SK-N-SH (cell line): ENCODE results near the gene MEG3.

ENCODE experiments used
- CTCF ChIP-seq: fragments of 200-600 bp; sonication (generic); IDR thresholded peaks from 2 replicates; pipeline ENCODE4 v1.6.1; 2017; ENCODE audit warnings: antibody characterized with exemption, mild to moderate bottlenecking, moderate library complexity
- EP300 ChIP-seq, 2 experiments: IDR thresholded peaks; 2 replicates each; pipeline versions ENCODE4 v1.4.0 to v1.6.1; 2012; ENCODE audit warnings: borderline replicate concordance in 1 of 2, low read depth in 1 of 2, low read length in 1 of 2
- GABPA ChIP-seq: IDR thresholded peaks from 2 replicates; pipeline ENCODE4 v1.4.0; 2012; ENCODE audit warnings: low read depth, mild to moderate bottlenecking
- GATA2 ChIP-seq: sonication (generic); formaldehyde crosslinking; IDR thresholded peaks from 2 replicates; pipeline ENCODE4 v1.5.0; 2020; ENCODE audit warnings: mild to moderate bottlenecking, missing genetic modification reagents
- POLR2AphosphoS5 ChIP-seq: IDR thresholded peaks from 2 replicates; pipeline ENCODE4 v1.6.1; 2012; ENCODE audit warnings: low read depth, low read length
- TAF1 ChIP-seq: IDR thresholded peaks from 2 replicates; pipeline ENCODE4 v1.6.1; 2012; ENCODE audit warnings: low read depth, mild to moderate bottlenecking, low read length, moderate library complexity, borderline replicate concordance
- TF ChIP-seq, protein P1 (sequence below): fragments of 150-350 bp; IDR thresholded peaks from 2 replicates; pipeline ENCODE4 v1.6.1; 2016; ENCODE audit warnings: mild to moderate bottlenecking, low read depth, low read length
- TF ChIP-seq, protein P2 (sequence below): IDR thresholded peaks from 2 replicates; pipeline ENCODE4 v1.4.0; 2012; ENCODE audit warnings: low read depth

DNA sequence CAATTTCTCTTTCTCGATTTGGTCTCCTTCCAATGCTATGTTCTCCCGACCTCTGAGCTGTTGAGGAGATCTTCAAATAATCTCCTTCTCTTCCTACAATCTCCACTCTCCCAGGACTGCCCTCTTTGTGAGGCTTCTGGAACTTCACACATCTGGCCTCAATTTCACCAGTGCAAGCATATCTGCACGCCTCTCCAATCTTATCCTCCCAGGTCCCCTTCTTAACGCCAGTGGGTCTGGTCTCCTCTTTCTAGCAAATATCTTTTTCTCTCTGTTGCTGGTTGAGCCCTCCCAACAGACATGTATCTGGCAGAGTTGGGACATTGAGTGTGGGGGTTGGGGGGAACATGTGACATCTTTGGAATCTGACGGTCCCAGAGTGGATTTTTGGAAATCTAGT lies 59.7 kb downstream of the MEG3 start:
- TF ChIP-seq CTCF (no peak), TAF1 (no peak), EP300 (IDR thresholded peaks at IDR 0.05; ENCODE audit: borderline replicate concordance in 1 of 2, low read depth in 1 of 2, low read length in 1 of 2) (no peak), POLR2AphosphoS5 (no peak), GABPA (no peak), GATA2 (CRISPR knock-in tag) (no peak)
- TF ChIP-seq, protein P1, sequence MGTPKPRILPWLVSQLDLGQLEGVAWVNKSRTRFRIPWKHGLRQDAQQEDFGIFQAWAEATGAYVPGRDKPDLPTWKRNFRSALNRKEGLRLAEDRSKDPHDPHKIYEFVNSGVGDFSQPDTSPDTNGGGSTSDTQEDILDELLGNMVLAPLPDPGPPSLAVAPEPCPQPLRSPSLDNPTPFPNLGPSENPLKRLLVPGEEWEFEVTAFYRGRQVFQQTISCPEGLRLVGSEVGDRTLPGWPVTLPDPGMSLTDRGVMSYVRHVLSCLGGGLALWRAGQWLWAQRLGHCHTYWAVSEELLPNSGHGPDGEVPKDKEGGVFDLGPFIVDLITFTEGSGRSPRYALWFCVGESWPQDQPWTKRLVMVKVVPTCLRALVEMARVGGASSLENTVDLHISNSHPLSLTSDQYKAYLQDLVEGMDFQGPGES = no peak
- TF ChIP-seq, protein P2, sequence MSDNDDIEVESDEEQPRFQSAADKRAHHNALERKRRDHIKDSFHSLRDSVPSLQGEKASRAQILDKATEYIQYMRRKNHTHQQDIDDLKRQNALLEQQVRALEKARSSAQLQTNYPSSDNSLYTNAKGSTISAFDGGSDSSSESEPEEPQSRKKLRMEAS = no peak
